ENCODE data around the gene GCK. TPM values are rescaled to one million over a fixed set of nuclear protein-coding genes. Genes with fewer than 3 reads are reported as not detected.
"Not testable (repeated sequence)": the region's sequence is repeated elsewhere in the genome, so short reads cannot be mapped to it uniquely, and the experiment has no call there.

Gene GCK
- total RNA-seq, 1 donor from 2014 or later, result 1.3 TPM

DNA sequence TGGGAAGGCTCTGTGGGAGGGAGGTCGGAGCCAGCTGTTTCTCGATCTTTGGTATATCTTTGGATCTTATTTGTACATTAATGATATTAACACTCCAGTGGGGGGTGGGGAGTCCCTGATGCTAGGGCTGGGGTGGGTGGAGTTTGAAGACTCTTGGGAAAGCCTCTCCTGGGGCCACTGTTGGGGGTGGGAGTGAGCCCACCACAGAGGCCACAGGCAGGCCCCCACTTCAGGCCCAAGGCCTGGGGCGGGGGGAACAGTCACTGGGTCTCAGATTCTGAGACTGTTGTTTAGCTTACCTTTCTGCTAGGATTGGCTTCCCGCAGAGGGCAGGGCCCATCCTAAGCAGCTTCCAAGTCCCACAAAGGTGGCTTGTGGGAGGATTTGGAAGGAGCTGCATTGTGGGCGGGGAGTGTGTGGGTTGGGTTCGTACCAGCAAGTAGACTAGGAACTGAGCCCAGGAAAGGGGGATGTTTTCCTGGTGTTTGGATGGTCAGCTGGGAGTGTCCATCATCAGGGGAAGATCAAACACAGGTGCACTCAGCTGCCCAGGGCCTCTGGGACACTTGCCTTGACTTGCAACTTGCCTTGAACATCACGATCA lies 23.4 kb upstream of the GCK start:
- ATAC-seq (ENCODE audit: poor library complexity) (no peak), DNase-seq (peak; percentile 17)
- intact Hi-C loops (cut with DNase I), result no loop called here

DNA sequence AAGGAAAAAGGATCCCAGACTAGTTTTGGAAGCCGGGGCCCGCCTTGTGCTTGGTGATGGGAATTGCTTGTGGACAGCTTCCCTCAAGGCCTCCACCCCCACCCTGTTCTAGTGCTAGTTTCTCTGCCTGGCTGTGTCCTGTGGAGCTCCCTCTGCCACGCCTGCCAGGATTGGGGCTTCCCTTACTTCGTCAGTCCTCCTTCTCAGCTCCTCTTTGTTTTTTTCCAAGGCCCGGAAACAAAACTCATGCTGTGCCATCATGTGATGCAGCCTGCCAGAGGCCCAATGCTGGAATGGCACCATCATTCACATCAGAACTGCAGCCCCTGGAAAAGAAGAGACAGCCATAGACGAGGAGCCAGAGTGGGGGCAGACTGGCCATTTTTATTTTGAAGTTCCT lies 22.8 kb upstream of the GCK start:
- DNase-seq, result no peak
- intact Hi-C loops (cut with DNase I), result no loop called here

DNA sequence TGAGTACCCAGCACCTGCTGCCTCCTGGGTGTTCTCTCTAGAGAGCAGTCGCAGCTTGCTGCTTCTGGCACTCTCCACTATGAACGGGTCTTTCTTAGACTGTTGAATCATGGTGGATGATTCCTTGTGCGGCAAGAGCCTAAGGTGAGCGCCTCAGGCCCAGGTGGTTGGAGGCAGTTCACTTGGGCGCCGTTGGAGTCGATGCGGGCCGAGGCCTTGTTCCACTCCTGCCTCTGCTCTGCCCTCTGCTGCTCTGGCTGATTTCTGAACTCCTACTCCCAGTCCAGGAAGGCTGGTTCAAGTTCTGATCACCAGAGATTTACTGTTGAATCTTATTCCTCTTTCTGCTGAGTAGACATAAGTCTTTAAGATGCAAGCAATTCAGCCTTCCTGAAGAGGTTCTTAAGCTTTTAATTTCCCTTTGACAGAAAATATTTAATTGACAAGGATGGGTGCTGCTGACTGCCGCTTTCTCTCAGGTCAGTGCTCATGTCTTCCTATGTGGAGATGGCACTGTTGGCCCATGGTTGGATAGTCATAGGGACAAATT lies 22.0 kb upstream of the GCK start:
- intact Hi-C loops (cut with DNase I), result no loop called here
- ATAC-seq (ENCODE audit: poor library complexity) (no peak), DNase-seq (no peak)

More for the DNA sequence above, 22.8 kb upstream of the GCK start:
- ATAC-seq (ENCODE audit: poor library complexity), result no peak

DNA sequence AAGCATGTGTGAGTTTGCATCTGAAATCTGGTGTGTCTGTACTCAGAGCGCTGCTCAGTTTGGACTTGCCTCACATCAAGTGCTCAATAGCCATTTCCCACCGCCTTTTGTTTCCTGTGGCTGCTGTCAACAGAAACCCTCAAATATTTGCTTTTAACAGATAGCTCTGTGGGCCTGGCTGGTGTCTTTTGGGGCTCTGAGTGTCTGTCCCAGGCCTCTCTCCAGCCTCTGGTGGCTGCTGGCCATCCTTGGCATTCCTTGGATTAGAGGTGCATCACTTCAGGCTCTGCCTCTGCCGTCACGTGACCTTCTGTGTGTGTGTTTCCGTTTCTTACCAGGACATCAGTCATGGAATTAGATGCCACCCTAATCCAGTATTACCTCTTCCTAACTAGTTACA lies 20.9 kb upstream of the GCK start:
- ATAC-seq (ENCODE audit: poor library complexity) (no peak), DNase-seq (no peak)
- intact Hi-C loops (cut with DNase I), result no loop called here

DNA sequence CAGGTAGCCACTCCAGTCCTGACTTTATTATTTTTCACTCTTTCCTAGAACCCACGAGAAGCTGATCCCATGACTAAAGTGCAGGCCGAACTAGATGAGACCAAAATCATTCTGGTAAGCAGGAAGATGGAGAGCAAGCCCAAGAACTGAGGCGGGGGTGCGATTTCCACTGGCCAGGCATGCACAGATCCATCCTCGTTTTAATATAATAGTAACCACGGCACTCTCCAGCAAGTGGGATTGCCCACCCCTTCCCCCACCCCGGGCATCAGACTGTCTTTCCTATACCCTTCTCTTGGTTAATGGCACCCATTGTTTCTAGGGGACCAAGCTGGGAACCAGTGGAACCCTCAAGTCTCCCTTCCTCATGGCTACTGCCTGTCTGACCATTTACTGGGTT lies 18.8 kb upstream of the GCK start:
- intact Hi-C loops (cut with DNase I), result no loop called here
- ATAC-seq (ENCODE audit: poor library complexity), result no peak
- DNase-seq, result no peak

DNA sequence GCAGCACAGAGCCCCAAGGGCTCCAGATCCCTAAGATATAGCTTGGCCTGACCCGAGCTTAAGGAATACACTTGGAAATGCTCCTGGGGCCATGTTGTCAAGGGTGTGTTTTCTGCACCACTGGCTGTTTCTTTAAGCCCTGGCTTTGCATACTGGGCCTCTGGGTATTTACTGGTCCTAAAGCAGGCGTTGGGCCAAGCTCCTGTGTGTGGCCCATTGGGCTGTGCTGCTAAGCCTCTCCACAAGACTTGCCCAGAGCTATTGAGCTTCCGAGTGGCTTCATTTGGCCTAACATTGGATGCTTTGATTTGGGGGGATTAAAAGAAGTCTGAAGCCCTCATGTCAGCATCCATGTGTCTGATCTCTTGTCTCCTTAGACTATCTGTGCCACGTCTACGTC lies 16.8 kb upstream of the GCK start:
- no peak for ATAC-seq (ENCODE audit: poor library complexity)
- intact Hi-C loops (cut with DNase I), result no loop called here
- no peak for DNase-seq

DNA sequence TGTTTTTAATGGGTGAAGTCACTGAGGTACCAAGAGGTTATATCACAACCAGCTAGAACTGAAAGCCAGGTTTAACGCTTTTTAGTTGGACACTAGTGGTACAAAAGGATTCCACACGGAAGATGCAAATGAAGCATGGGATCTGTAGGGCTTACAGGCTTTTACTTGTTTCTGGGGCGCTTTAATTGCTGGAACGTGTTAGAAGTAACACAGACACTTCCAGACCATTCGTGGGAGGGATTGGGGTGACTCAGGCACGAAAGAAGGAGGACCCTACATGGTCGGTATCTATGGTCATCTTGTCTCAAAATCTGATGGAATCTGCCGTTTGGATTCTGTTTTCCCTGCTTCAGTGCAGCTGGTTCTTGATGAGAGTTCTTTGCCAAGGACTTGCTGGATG lies 12.6 kb upstream of the GCK start:
- no peak for DNase-seq
- intact Hi-C loops (cut with DNase I), result no loop called here
- ATAC-seq (ENCODE audit: poor library complexity), result no peak

DNA sequence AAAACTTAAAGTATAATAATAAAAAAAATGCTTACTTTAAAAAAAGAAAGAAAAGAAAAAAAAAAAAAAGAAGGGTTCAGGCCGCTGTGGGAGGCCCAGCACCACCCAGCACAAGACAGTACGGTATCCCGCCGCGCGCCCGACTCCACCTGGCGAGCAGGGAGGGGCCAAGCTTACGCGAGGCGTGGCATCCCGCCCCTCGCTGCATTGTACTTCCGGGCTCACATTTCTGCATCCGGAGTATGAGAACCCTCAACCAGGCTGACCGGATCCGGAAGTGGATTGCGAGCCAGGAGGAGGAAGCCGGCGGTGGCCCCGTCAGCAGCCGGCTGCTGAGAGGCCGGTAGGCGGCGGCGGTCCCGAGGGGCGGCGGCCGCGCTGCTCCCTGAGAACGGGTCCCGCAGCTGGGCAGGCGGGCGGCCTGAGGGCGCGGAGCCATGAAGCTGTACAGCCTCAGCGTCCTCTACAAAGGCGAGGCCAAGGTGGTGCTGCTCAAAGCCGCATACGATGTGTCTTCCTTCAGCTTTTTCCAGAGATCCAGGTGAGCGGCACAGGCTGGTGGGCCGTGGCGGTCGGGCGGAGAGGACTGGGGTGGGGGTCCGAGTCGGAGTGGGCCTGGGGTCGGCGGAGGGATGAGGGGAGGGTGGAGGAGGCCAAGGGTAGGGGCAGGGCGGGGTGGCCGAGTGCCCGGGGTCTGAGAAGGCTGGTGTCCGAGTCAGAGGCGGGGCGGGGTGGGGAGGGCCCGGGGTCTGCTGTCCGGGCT lies 11.6 kb upstream of the GCK start, which contains the start of gene YKT6:
YKT6 (plus strand) TSS at position 280 of the 763 bp plus-strand sequence; CDS start at position 438, 158 bp downstream.
- ATAC-seq (ENCODE audit: poor library complexity) (peak; percentile 99), DNase-seq (peak; percentile 96)
- intact Hi-C loops (cut with DNase I), result no loop called here

DNA sequence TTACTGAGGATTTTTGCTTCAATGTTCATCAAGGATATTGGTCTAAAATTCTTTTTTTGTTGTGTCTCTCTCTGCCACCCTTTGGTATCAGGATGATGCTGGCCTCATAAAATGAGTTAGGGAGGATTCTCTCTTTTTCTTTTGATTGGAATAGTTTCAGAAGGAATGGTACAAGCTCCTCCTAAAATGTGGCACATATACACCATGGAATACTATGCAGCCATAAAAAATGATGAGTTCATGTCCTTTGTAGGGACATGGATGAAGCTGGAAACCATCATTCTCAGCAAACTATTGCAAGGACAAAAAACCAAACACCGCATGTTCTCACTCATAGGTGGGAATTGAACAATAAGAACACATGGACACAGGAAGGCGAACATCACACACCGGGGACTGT lies 10.9 kb upstream of the GCK start:
- ATAC-seq (ENCODE audit: poor library complexity); DNase-seq; intact Hi-C loops (cut with DNase I): not testable (repeated sequence)

DNA sequence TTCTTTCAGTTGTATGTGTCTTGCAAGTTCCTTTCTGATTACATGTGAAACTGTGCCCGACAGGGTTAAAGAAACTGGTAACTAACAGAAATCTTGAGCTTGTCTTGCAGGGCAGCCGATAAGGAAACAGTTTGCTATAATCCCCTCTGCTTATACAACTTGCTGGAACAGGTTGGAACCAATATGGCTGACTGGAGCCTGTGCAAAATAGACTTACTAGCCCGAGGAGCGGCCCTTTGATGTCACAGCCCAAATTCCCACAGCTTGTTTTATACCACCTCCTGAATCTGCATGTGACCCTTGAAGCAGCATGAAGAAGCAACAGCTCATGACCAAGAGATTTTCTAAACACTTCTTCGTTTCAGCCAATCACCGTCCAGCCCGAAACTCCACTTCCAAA lies 8.2 kb upstream of the GCK start:
- ATAC-seq (ENCODE audit: poor library complexity) (no peak), DNase-seq (no peak)
- intact Hi-C loops (cut with DNase I), result loop anchor here (5.0 kb wide), 1 partner anchor 70 kb away; no protein-coding TSS in a partner anchor

DNA sequence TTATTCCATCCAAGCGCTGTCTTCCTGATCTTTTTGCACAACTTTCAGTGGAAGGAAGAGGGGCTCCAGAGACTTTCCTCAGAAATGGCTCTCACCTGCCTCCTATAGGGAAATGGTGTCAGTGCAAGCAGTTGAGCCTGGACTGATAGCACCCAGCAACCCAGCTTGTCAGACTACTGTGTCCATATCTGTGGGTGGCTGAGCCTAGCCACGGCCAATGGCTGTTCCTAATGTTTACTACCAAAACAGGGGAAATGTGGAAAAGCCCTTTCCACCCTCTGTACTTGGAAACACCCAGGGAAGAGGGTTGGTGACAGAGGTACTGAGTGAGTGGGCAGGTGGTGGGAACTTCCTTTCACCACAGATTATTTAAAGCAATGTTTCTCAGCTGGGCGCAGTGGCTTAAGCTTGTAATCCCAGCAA lies 7.2 kb upstream of the GCK start:
- intact Hi-C loops (cut with DNase I), result loop anchor here (5.0 kb wide), 1 partner anchor 69 kb away; no protein-coding TSS in a partner anchor
- DNase-seq, result no peak
- peak; percentile 50 for ATAC-seq (ENCODE audit: poor library complexity)

DNA sequence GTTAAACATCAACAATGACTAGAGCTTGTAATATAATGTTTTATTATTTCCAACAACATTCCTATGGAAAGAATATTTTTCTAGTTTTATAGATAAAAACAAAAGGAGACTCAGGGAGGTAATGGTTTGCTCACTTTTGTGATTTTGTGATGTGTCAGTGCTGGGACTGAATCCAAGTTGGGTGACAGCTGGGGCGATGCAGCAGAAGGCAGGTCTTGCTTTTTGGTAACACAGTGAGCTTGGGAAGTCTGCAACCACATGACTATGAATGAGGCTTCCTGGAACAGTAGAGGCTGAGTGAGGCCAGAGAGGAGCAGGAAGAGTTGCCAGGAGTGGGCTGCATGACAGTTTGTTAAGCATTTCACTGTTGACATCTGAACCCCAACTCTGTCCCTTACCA lies 6.7 kb upstream of the GCK start:
- intact Hi-C loops (cut with DNase I), result loop anchor here (5.0 kb wide), 1 partner anchor 69 kb away; no protein-coding TSS in a partner anchor
- DNase-seq (no peak), ATAC-seq (ENCODE audit: poor library complexity) (no peak)

DNA sequence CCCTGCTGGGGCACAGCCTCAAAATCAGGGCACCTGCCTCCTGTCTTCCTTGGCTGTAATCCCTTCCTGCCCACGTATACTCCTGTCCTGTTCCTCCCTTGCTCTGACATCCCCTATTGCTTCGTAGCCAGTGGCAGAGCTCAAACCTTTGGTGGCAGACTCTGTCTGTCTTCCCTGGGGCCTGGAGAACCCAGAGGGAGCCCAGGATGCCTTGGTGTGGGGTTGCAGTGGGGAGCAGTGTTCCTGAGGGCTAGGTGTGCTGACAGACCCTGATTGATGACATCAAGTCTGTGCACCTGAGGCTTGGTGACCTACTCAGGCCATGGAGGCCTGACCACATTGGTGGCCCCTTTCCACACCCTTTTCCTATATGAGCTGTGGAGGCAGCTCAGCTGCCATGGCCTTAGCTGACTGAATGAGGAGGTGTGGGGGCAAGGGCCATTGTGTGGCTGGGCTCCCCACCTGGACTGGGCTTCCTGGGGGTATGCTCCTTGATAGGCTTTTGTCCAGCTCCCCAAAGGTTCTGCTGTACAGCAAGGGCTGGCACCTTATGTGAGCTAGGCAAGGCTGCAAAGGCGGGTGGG lies 5.4 kb upstream of the GCK start:
- no peak for DNase-seq
- ATAC-seq (ENCODE audit: poor library complexity), result no peak
- intact Hi-C loops (cut with DNase I), result loop anchor here (5.0 kb wide), 1 partner anchor 67 kb away; no protein-coding TSS in a partner anchor

DNA sequence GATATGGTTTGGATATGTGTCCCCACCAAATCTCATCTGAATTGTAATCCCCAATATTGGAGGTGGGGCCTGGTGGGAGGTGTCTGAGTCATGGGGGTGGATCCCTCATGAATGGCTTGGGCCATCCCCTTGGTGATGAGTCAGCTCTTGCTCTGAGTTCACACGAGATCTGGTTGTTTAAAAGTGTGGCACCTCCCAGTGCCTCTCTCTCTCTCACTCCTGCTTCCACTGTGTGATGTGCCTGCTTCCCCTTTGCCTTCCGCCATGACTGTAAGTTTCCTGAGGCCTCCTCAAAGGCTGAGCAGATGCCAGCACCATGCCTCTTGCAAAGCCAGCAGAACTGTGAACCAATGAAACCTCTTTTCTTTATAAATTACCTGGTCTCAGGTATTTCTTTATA lies 4.8 kb upstream of the GCK start:
- no peak for ATAC-seq (ENCODE audit: poor library complexity)
- DNase-seq, result no peak
- intact Hi-C loops (cut with DNase I), result no loop called here

DNA sequence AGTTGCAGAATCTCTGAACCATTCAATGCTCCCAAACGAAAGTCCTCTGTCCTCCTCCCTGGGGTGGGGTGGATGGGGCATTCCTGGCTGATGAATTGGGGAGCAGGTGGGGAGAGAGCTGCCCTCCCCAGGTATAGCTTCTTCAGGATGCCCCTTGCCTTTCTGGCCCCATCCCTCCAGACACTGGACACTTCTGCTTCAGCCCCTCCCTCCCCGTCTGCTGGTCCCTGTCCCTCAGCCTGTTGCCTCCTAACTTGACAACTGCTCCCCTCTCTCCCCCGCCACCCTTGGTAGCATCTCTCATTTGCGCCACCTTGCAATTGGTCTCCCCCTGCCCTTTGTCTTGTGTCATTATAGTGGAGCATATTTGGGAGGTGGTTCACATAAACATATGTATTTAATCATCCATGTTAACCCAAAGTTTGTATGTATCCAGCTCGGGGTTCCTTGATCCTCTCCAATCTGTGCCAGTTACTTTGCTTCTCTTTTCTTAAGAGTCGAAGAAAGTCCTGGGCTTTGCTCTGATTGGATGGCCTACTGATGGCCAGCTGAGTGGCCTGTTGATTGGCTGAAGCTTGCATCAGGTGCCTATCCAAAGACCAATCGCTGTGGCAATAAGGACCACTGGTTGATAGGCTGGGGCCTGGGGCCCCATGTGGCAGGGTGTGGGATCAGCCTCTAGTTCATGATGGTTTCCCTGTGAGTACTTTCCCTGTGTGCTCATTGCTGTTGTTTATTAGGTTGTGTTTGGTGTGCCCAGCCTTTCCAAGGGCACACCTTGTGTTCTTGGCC lies 4.0 kb upstream of the GCK start:
- ATAC-seq (ENCODE audit: poor library complexity), result no peak
- intact Hi-C loops (cut with DNase I), result no loop called here

DNA sequence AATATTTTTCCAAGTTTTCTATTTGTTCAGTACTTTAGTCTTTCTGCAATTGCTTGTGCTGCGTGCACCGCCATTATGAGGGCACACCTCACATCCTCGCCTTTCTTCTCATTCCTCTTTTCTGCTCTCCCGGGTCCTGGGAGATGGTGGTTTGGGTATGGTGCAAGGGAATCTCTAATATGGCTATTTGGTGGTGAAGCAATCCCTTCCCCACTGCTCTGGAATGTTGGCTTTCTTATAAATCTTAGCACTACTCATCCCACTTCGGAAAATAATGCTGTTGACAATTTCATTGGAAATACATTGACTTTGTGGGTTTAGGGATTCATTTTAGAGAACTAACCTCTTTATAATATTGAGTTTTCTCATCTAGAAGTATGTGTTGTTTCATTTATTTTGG lies 1.9 kb upstream of the GCK start:
- intact Hi-C loops (cut with DNase I), result no loop called here
- DNase-seq (no peak), ATAC-seq (ENCODE audit: poor library complexity) (no peak)

More for the DNA sequence above, 4.0 kb upstream of the GCK start:
- DNase-seq, result no peak

DNA sequence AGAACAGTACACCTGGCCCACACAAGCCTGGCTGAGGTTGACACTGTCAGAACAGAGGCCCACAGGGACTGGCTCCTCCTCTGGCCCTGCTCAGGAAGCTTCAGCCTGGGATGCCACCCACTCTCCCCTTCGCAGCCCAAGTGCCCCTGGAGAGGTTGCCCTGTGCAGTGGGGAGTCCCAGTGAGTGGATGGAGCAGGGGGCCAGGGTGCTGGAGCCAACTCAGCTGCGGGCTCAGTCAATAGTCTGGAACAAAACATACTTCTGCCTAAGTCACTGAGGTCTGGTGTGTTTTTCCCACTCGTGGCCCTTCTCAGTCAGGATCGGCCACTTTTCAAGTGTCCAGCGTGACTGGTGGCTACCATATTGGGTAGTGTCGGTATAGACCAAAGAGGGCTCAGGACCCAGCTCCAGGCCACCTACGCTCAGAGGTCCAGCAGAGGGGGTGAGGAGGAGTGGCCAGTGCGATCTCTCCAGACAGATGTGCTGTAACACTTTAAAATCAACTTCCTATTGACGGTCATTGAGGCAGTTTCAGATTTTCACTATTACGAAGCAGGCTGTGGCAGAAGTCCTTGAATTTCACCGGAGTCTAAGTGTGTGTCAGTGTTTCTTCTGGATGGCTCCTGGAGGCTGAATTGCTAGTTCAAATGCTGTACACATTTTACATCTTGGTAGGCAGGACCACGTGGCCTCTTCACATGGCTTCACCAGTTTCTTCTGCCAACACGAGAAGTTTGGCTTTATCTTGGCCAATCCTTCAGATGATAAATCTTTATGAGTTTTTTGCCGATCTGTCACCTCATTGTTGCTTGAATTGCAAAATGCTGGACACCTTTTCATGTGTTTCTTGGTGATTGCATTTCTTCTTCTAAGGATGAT lies 994 bp upstream of the GCK start:
- no peak for ATAC-seq (ENCODE audit: poor library complexity)
- intact Hi-C loops (cut with DNase I), result loop anchor here (5.0 kb wide), 1 partner anchor 53 kb away; no protein-coding TSS in a partner anchor
- DNase-seq, result no peak
